Immature natural killer cell (primary cell): Measurements from ENCODE around the gene IL1R2. TPM values are rescaled to one million over a fixed set of nuclear protein-coding genes. Genes with fewer than 3 reads are reported as not detected.
A peak's percentile ranks its signal among the peaks of the same experiment; 100 is the strongest.

Source experiments
- DNase-seq, 3 donors: peaks; one replicate each; pipeline ENCODE4 v3.0.0; 2022; ENCODE audit warnings: mixed read lengths in 1 of 3
- H3K27ac Mint-ChIP-seq, 6 donors: one replicate each; pipeline ENCODE4 v1.8.0; 2020; ENCODE audit warnings: mixed read lengths in 6 of 6, mild to moderate bottlenecking in 5 of 6, inconsistent platforms in 4 of 6, moderate library complexity in 3 of 6
- H3K27me3 Mint-ChIP-seq, 3 donors: one replicate each; pipeline ENCODE4 v1.8.0; 2020 to 2021; ENCODE audit warnings: low read depth in 3 of 3, mild to moderate bottlenecking in 3 of 3, mixed read lengths in 3 of 3, moderate library complexity in 3 of 3, inconsistent platforms in 1 of 3
- H3K36me3 Mint-ChIP-seq, 3 donors: one replicate each; pipeline ENCODE4 v1.8.0; 2020; ENCODE audit warnings: mixed read lengths in 3 of 3, inconsistent platforms in 2 of 3, mild to moderate bottlenecking in 2 of 3
- H3K4me1 Mint-ChIP-seq, 2 donors: one replicate each; pipeline ENCODE4 v1.8.0; 2020; ENCODE audit warnings: inconsistent platforms in 2 of 2, mild to moderate bottlenecking in 2 of 2, mixed read lengths in 2 of 2, moderate library complexity in 1 of 2
- H3K4me3 Mint-ChIP-seq, 5 donors: one replicate each; pipeline ENCODE4 v1.8.0; 2020; ENCODE audit warnings: mild to moderate bottlenecking in 5 of 5, mixed read lengths in 5 of 5, inconsistent platforms in 3 of 5, moderate library complexity in 3 of 5
- H3K9me3 Mint-ChIP-seq, 6 donors: one replicate each; pipeline ENCODE4 v1.8.0; 2020; ENCODE audit warnings: mild to moderate bottlenecking in 6 of 6, mixed read lengths in 6 of 6, inconsistent platforms in 4 of 6, moderate library complexity in 3 of 6
- polyA plus RNA-seq, 3 donors: library from polyadenylated mRNA; unstranded; fragments of 300-500 nt; fragmentation: Illumina TruSeq; gene quantifications; one replicate each; pipeline ENCODE4 v1.2.3, GENCODE V29; 2021

Gene IL1R2
- polyA plus RNA-seq, 3 donors from 2014 or later: 1.8 to 3.3 TPM; not detected in 1

DNA sequence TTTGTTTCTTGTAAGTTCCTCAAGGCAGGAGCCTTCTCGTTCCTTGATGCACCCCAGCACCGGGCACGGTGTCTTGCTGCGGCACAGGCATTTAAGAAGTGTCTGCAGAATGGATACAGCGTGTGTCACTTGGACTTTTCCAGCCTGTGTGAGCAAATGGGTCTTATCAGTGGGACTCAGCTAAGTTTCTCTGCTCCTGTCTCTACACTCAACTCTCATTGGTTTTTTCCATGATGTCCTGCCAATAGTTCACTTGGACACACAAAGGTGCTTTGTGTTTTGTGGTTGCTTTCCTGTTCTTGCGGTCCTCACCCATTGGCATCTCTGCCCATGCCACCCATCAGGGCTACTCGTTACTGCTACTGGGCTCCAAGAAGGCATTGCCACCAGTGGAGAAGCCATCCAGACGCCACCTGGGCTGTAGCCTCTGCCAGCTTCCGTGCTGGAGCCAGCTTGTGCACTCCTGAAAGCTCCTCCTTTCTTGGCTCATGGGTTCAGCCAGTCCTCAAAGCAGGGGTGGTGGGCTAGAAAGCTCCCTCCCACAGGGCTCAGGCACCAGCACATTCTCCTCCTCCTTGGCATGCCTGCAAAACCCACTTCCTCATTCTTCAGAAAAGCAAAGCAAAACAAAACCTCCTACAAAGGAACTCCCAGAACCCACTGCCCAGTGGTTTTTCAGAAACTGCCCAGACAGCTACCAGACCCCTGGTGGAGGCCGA lies 41.4 kb downstream of the IL1R2 start:
- Mint-ChIP-seq H3K9me3 (peaks cover 0 to 1% (median 0%) of the 10 kb centered on the region in 6 donors), H3K36me3 (no peaks in the 10 kb centered on the region), H3K27me3 (peaks cover 2 to 11% (median 5%) of the 10 kb centered on the region in 3 donors), H3K4me1 (peaks cover 24 to 29% of the 10 kb centered on the region in 2 donors), H3K4me3 (peak overlapping the region in 1 of 5 donors; percentile 34), H3K27ac (peak overlapping the region in 1 of 6 donors; percentile 19)
- no peak for DNase-seq

DNA sequence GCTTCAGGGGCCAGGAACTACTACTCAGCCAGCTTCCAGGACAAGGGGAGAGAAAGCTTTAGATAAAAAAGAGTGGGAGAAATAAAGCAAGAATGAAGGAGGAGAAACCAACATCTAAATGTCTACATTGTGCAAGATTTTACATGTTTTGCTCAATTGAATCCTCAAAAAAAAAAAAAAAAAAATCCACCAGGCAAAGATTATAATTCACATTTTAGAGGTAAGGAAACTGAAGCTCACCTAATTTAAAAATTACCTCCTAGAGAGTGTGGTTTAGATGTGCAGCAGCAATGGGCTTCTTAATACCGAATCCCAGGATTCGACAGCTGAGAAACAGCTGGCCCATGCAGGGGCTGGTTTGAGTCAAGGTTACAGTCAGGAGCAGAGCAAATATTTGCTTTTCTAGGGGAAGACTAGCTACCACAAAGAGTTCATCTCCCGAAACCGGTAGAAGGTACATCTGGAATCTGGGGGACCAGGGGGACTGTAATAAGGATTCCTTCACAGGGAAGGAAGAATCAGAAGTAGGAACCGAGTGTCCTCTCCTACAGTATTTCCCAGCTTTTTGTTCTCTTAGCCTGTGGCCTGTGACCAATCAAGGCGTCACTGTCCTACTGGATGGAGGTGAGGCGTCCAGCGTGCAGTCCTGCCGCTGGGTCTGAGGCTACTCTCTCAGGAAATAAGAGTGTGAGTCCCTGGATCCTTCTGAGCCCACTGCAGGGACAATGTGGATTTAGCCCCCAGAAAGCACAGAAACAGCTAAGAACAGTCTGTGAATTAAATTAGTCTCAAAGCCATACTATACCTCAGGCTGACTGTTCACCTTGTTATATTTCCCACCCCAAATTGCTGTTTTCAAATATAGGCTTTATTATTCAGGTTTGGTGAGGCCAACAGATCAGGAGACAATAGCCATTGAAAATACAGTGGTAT lies 42.3 kb downstream of the IL1R2 start:
- DNase-seq: no peak
- peak overlapping the region in 1 of 5 donors; percentile 34 for H3K4me3 Mint-ChIP-seq
- H3K27me3 Mint-ChIP-seq: peaks cover 4 to 11% (median 7%) of the 10 kb centered on the region in 3 donors
- H3K9me3 Mint-ChIP-seq: peaks cover 0 to 1% (median 0%) of the 10 kb centered on the region in 6 donors
- H3K27ac Mint-ChIP-seq: peak overlapping the region in 1 of 6 donors; percentile 19
- H3K36me3 Mint-ChIP-seq: no peaks in the 10 kb centered on the region
- H3K4me1 Mint-ChIP-seq: peaks cover 24 to 29% of the 10 kb centered on the region in 2 donors

DNA sequence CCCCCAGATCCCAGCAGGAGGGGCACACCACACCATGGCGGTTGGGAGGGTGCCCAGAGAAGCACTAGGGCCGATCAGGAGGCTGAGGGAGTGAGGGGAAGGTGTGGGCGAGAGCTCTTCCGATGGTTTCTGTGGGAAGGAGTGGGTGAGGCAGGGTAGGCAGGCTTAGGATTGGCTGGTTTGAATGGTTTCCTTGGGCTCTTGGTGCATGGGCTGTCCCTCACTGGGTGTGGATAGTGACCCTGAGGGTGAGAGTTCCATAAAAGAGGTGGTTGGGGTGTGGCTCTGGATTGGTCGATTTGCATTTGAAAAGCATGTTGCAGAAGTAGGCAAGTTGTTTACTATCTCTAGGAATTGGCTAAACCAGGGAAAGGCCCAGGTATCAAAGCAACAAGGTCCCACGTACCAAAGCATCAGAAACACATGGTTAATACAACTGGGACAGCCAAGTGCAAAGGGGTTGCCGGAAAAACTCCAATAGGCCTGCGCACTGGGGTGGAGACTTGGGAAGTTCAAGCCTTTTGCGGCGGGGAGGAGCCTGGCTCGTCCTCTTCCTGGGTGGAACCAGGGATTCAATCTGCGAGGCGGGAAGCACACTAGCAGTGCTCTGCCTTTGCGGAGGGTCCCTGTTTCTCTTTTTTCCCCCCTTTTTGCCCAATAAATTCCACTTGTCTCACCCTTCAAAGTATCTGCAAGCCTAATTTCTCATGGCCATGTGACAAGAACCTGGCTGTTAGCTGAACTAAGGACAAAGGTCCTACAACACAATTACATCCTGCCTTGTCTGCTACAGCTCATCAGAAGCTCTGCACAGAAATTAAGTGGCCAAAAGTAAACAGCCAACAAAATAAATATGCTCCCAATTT lies 43.2 kb downstream of the IL1R2 start:
- H3K4me3 Mint-ChIP-seq: peak overlapping the region in 1 of 5 donors; percentile 7
- peak overlapping the region in 1 of 6 donors; percentile 9 for H3K27ac Mint-ChIP-seq
- H3K36me3 Mint-ChIP-seq: no peaks in the 10 kb centered on the region
- DNase-seq: no peak
- peaks cover 0 to 1% (median 0%) of the 10 kb centered on the region in 6 donors for H3K9me3 Mint-ChIP-seq
- H3K4me1 Mint-ChIP-seq: peaks cover 20 to 29% of the 10 kb centered on the region in 2 donors
- peaks cover 7 to 15% (median 10%) of the 10 kb centered on the region in 3 donors for H3K27me3 Mint-ChIP-seq

DNA sequence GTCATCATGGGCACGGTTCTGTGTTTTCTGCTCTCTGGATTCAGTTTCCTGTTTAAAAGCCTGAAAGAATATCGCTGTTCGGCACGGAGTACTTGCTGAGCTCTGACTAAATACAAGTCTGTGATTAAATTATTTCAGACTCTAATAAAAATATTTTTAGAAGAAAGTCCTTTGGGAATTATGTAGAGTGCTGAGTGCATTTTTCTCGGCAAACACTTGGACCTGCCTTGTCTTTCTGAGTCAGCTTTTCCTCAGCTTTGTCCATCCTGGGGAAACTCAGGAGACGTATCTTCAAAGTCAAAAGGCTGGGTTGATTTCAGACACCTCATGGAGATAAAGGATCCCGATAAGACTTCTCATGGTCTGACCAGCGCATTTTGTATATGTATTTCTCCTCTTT lies 45.9 kb downstream of the IL1R2 start:
- Mint-ChIP-seq H3K4me1 (peaks cover 20 to 34% of the 10 kb centered on the region in 2 donors), H3K27ac (no peak overlapping the region), H3K4me3 (no peak overlapping the region), H3K27me3 (peaks cover 7 to 17% (median 11%) of the 10 kb centered on the region in 3 donors), H3K9me3 (peaks cover 0 to 1% (median 0%) of the 10 kb centered on the region in 6 donors), H3K36me3 (no peaks in the 10 kb centered on the region)
- no peak for DNase-seq

DNA sequence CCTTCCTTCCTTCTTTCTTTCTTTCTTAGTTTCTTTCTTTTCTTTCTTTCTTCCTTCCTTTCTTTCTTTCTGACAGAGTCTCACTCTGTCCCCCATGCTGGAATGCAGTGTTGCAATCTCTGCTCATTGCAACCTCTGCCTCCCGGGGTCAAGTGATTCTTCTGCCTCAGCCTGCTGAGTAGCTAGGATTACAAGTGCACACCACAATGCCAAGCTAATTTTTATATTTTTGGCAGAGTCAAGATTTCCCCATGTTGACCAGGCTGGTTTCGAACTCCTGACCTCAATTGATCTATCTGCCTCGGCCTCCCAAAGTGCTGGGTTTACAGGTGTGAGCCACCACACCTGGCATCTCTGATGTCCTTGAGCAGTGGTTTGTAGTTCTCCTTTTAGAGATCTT lies 48.5 kb downstream of the IL1R2 start:
- Mint-ChIP-seq H3K4me1 (peaks cover 3 to 8% of the 10 kb centered on the region in 2 donors), H3K36me3 (no peaks in the 10 kb centered on the region), H3K27me3 (peaks cover 6 to 19% (median 15%) of the 10 kb centered on the region in 3 donors), H3K27ac (no peak overlapping the region), H3K4me3 (no peak overlapping the region), H3K9me3 (no peaks in the 10 kb centered on the region)
- DNase-seq: no peak

DNA sequence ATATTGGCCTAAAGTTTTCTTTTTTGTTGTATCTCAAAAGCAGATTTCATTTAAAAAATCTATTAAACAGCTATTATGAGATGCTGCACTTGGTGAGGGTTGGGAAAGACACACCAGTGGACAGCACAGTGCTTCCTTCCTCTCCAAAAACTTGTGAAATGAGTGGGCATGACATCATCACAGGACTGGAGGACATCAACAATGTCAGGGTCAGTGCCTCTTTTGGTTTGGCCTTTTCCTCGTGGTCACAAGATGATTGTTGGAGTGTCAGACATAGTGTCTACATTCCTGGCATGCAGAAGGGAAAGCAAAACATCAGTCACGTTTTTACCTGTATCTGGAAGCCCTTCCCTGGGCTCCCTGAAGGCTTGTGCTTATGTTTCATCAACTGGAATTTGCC lies 49.6 kb downstream of the IL1R2 start:
- Mint-ChIP-seq H3K36me3 (no peaks in the 10 kb centered on the region), H3K4me3 (no peak overlapping the region), H3K4me1 (peaks cover 3 to 15% of the 10 kb centered on the region in 2 donors), H3K27me3 (peaks cover 6 to 19% (median 17%) of the 10 kb centered on the region in 3 donors), H3K27ac (no peak overlapping the region), H3K9me3 (no peaks in the 10 kb centered on the region)
- no peak for DNase-seq

DNA sequence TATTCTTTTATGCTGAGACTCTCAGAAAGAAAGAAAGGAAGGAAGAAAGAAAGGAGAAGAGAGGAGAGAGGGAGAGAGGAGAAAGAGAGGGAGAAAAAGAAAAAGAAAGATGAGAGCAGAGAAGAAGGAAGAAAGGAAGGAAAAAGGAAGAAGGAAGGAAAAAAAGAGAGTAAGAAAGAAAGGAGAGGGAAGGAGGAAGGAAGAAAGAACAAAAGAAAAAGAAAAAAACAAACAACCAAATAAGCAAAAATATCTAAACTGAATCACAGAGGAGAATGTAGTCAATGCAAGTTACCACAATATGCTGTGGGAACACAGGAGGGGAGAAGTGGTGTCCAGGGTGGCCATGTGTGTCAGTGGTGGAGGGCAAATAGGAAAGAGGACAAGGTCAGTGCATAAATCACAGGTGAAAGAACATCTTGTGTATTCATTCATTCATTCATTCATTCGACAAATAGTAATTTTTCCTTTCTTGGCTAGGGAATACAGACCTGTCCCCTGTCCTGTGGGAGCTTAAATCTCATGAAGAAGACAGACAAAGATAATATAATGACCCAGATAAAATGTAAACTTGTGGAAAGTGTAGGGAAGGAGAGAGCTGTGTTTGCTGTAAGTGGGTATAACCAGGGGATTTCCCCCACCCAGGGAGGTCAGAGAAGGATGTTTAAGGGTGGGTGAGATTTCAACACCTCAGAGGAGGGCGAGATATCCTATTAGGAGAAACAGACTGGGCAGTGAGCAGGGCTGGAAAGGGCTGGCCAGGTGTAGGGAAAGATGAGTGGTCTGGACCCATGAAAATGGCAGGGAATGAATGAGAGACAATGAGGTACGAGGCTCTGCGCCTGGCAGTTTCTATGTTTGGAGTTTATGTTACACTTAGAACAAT lies 50.7 kb downstream of the IL1R2 start:
- peak overlapping the region in 1 of 5 donors; percentile 1 for H3K4me3 Mint-ChIP-seq
- peaks cover 9 to 17% (median 16%) of the 10 kb centered on the region in 3 donors for H3K27me3 Mint-ChIP-seq
- no peaks in the 10 kb centered on the region for H3K36me3 Mint-ChIP-seq
- H3K27ac Mint-ChIP-seq: no peak overlapping the region
- H3K9me3 Mint-ChIP-seq: no peaks in the 10 kb centered on the region
- no peak for DNase-seq
- H3K4me1 Mint-ChIP-seq: peaks cover 3 to 17% of the 10 kb centered on the region in 2 donors

DNA sequence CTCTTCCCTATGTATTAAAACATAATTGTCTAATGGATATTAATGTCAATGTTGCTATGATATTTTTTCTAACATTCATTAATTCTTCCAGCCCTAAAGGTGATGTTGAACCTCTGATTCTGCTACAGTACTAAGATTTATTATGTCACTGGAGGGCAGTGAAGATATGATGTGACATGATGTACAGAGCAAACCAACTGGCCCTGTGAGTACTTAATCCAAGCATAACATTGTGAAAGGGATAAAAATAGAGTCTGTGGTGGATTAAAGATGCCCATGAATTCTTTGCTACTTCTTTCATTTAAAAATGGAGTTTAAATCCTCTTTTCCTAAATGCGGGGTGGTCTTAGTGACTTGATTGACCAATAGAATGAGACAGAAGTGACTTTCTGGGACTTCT lies 51.8 kb downstream of the IL1R2 start:
- peaks cover 3 to 17% of the 10 kb centered on the region in 2 donors for H3K4me1 Mint-ChIP-seq
- no peaks in the 10 kb centered on the region for H3K9me3 Mint-ChIP-seq
- no peak overlapping the region for H3K27ac Mint-ChIP-seq
- DNase-seq: no peak
- no peaks in the 10 kb centered on the region for H3K36me3 Mint-ChIP-seq
- peaks cover 12 to 17% (median 16%) of the 10 kb centered on the region in 3 donors for H3K27me3 Mint-ChIP-seq
- H3K4me3 Mint-ChIP-seq: no peak overlapping the region

DNA sequence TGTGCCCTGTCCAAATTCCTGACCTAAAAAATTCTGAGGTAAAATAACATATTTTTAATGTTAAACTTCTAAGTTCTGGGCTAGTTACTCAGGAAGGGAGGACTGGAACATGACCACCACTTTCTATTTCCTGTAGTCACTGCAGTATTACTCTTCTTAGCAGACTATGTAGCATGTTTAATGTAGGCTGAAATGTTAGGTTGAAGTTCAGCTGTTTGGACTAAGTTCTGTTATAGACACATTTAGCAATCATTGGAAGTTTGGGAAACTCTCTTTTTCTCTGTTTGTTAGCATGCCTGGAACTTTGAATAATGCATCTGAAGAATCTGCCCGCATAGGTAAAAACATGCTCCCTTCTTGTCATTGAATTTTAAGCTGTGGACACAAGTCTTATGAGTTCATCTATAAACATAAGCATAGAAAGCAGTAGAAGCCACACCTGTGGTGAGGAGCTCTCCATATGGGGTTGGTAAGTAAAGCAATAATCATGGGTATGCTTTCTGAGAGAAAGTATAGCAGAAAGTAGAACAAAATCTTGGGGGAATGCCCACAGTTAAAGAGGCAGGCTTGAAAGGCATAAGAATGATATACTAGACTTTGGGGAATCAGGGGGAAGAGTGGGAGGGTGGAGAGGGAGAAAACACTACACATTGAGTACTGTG lies 52.6 kb downstream of the IL1R2 start:
- Mint-ChIP-seq H3K4me3 (no peak overlapping the region), H3K27ac (no peak overlapping the region), H3K27me3 (peaks cover 8 to 13% (median 11%) of the 10 kb centered on the region in 3 donors), H3K4me1 (peaks cover 0 to 17% of the 10 kb centered on the region in 2 donors), H3K9me3 (no peaks in the 10 kb centered on the region), H3K36me3 (no peaks in the 10 kb centered on the region)
- DNase-seq: no peak

DNA sequence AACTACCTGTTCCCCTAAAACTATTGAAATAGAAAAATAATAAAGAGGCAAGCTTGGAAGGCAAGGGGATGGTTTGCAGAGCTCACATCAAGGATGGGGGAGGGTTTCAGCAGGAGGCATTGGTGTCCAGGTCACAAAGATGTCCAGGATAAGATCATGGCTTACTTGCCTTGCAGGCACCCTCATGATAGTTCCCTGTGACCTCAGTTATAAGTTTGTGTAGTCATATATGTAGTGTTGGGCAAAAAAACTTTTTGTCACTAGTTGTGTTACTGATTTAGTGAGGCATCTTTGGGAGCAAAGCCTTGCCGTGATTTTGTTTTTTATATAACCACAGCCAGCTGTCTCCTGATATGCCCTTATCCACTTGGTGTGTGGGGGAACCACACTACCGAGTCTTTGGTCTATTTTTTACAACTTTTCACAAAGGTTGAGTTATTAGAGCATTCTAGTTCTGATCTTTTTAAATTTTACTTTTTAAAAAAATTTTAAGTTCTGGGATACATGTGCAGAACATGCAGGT lies 53.3 kb downstream of the IL1R2 start:
- H3K4me1 Mint-ChIP-seq: peaks cover 0 to 17% of the 10 kb centered on the region in 2 donors
- H3K27ac Mint-ChIP-seq: no peak overlapping the region
- H3K9me3 Mint-ChIP-seq: no peaks in the 10 kb centered on the region
- DNase-seq: no peak
- no peaks in the 10 kb centered on the region for H3K36me3 Mint-ChIP-seq
- no peak overlapping the region for H3K4me3 Mint-ChIP-seq
- H3K27me3 Mint-ChIP-seq: peaks cover 6 to 13% (median 8%) of the 10 kb centered on the region in 3 donors

DNA sequence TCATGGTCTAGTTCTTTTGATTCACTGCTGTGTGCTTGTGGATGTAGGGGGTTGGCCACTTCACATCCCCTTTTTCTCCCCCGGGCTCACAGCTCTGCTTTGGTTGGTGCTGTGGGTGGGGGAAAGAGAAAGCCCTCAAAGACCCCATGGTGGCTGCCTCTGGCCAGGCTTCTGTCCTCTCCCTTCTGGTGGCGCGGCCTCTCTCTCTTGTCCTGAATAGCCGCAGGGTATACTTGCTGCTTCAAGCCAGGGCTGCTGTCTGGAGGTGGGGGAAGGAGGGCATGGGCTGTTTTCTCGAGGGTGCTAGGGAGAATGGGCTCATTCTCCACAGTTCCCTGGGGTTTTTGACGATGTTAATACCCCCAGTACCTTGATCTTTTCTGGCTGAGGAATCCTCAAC lies 53.9 kb downstream of the IL1R2 start:
- DNase-seq: no peak
- Mint-ChIP-seq H3K36me3 (no peaks in the 10 kb centered on the region), H3K4me3 (no peak overlapping the region), H3K27ac (no peak overlapping the region), H3K9me3 (no peaks in the 10 kb centered on the region), H3K27me3 (peaks cover 6 to 13% (median 8%) of the 10 kb centered on the region in 3 donors), H3K4me1 (peaks cover 0 to 17% of the 10 kb centered on the region in 2 donors)
